ENCODE measurements around the gene IL15RA. TPM values are rescaled to one million over a fixed set of nuclear protein-coding genes. Genes with fewer than 3 reads are reported as not detected.
A peak's percentile ranks its signal among the peaks of the same experiment; 100 is the strongest.

Gene IL15RA
- total and polyA plus RNA-seq, 2 experiments from 2014 or later, result 4.0 to 7.0 TPM

DNA sequence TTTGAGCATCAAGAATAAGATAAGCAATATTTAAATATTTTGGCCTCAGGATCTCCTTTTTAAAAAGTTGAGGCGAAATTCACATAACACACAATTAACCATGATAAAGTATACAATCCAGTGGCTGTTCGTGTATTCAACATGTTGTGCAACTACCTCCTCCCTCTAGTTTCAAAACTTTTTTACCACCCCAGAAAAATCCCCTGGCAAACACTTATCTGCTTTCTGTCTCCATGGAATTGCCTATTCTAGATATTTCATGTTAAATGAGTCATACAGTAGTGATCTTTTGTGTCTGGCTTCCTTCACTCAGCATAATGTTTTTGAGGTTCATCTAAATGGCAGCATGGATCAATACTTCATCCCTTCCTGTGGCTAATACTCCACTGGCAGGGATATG is 31.8 kb upstream of the IL15RA start:
- in situ Hi-C loops (cut with MboI), result no loop called here
- Histone ChIP-seq H3K79me2 (ENCODE audit: insufficient read depth) (no peaks in the 10 kb centered on the region), H4K20me1 (ENCODE audit: insufficient read depth) (no peaks in the 10 kb centered on the region), H3K27ac (peak overlapping the region; percentile 80), H3K4me1 (ENCODE audit: insufficient read depth) (peaks cover 17% of the 10 kb centered on the region), H3K9ac (peak overlapping the region; percentile 79), H3F3A (ENCODE audit: insufficient read depth) (peaks cover 13% of the 10 kb centered on the region), H3K9me2 (ENCODE audit: insufficient read depth) (no peaks in the 10 kb centered on the region), H3K4me3 (peak overlapping the region; percentile 73), H3K27me3 (replicated peaks; ENCODE audit: insufficient read depth) (no peaks in the 10 kb centered on the region; the same call in 1 of the 2 replicates), H3K36me3 (ENCODE audit: low read depth) (no peaks in the 10 kb centered on the region), H3K9me3 (ENCODE audit: low read depth) (no peaks in the 10 kb centered on the region), H3K4me2 (ENCODE audit: unreplicated experiment) (peak overlapping the region; percentile 98), H2AFZ (peak overlapping the region; percentile 76)
- peak; percentile 86 for DNase-seq
- WGBS, 2 experiments (ENCODE audit: low coverage in 1 of 2, low lambda C conversion rate in 2 of 2, missing lambda C conversion rate in 2 of 2), result 2 to 3% methylated on average over 2 of the region's 2 CpGs
- TF ChIP-seq EZH2 (IDR thresholded peaks at IDR 0.05; ENCODE audit: insufficient read depth, poor library complexity, severe bottlenecking), result no peak
- TF ChIP-seq EZH2phosphoT487 (IDR thresholded peaks at IDR 0.05; ENCODE audit: insufficient read depth, low read depth), result no peak

DNA sequence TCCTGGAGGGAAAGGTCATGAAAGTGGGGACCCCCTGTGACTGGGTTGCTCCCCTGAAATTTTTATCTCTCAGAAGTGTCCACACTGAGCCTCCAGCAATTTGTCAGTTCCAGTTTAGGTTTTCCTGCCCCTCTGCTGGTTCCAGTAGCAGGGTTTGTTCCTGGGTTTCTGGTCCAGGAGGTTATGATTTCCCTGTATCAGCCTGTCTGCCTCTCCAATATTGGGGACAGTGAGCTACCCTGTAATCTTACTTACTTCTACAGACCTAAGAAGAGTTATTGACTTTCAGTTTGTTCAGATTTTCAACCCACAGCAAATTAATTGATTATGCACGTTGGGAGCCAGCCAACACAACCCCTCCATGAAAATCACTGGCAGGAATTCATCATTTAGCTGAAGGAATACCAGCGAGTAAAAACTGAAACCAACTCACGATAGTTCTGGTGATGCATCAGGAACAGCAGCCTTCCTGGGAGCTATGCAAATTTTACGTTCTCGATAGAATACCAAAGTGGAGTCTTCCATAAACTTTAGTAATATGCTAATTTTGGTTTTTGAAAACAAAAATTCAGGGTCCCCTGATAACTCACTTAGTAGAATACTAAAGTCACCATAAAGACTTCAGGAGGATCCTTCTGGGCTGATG is 31.3 kb upstream of the IL15RA start:
- H3K4me1 ChIP-seq (ENCODE audit: insufficient read depth), result peaks cover 17% of the 10 kb centered on the region
- H3K4me2 ChIP-seq (ENCODE audit: unreplicated experiment), result peak overlapping the region; percentile 98
- in situ Hi-C loops (cut with MboI), result no loop called here
- peaks cover 13% of the 10 kb centered on the region for H3F3A ChIP-seq (ENCODE audit: insufficient read depth)
- WGBS, 2 experiments (ENCODE audit: low coverage in 1 of 2, low lambda C conversion rate in 2 of 2, missing lambda C conversion rate in 2 of 2), result 3 to 6% methylated on average over 5 of the region's 5 CpGs
- H4K20me1 ChIP-seq (ENCODE audit: insufficient read depth), result no peaks in the 10 kb centered on the region
- H3K27me3 ChIP-seq (replicated peaks; ENCODE audit: insufficient read depth), result no peaks in the 10 kb centered on the region; the same call in 1 of the 2 replicates
- peak overlapping the region; percentile 73 for H3K4me3 ChIP-seq
- H2AFZ ChIP-seq, result peak overlapping the region; percentile 76
- H3K36me3 ChIP-seq (ENCODE audit: low read depth), result no peaks in the 10 kb centered on the region
- H3K9ac ChIP-seq, result peak overlapping the region; percentile 79
- H3K9me3 ChIP-seq (ENCODE audit: low read depth), result no peaks in the 10 kb centered on the region
- H3K27ac ChIP-seq, result peak overlapping the region; percentile 80
- no peaks in the 10 kb centered on the region for H3K79me2 ChIP-seq (ENCODE audit: insufficient read depth)
- DNase-seq, result peak; percentile 66
- TF ChIP-seq EZH2 (IDR thresholded peaks at IDR 0.05; ENCODE audit: insufficient read depth, poor library complexity, severe bottlenecking), result no peak
- TF ChIP-seq EZH2phosphoT487 (IDR thresholded peaks at IDR 0.05; ENCODE audit: insufficient read depth, low read depth), result no peak
- H3K9me2 ChIP-seq (ENCODE audit: insufficient read depth), result no peaks in the 10 kb centered on the region

DNA sequence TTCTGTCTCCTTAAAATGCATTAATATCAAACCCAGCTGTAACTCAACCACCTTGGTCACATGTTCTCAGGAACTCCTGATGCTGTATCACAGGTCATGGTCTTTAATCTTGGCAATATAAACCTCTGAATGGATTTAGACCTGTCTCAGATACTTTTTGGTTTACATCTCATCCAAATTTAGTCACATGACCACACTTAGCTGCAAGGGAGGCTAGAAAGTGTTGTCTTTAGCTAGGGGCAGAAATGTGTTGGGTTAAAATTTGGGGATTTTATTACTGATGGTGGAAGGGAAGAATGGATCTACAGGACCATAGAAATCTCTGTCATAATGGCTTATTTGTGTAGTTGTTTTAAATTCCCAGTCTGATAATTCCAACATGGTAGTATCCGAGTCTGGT is 29.6 kb upstream of the IL15RA start:
- no peak overlapping the region for H3K4me2 ChIP-seq (ENCODE audit: unreplicated experiment)
- 0% methylated on average over 1 of the region's 1 CpG for WGBS, 2 experiments (ENCODE audit: low coverage in 1 of 2, low lambda C conversion rate in 2 of 2, missing lambda C conversion rate in 2 of 2)
- TF ChIP-seq EZH2 (IDR thresholded peaks at IDR 0.05; ENCODE audit: insufficient read depth, poor library complexity, severe bottlenecking), result no peak
- TF ChIP-seq EZH2phosphoT487 (IDR thresholded peaks at IDR 0.05; ENCODE audit: insufficient read depth, low read depth), result no peak

DNA sequence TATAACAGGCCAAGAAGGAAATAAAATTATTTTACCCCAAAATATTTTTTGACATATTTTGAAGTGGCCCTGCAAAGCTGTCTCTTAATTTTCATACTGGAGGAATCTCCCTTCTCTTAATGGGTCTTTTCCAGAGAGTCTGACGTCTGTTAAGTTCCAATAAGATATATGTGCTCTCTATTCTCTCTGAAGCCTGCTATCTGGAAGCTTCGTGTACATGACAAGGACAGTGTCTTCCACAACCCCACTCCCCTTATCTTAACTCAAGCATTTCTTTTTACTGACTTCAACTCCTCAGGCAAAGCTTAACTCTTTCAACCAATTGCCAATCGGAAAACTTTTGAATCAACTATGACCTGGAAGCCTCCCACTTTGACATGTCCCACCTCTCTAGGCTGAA is 29.2 kb upstream of the IL15RA start:
- no peaks in the 10 kb centered on the region for H3K36me3 ChIP-seq (ENCODE audit: low read depth)
- TF ChIP-seq EZH2 (IDR thresholded peaks at IDR 0.05; ENCODE audit: insufficient read depth, poor library complexity, severe bottlenecking) (no peak), EZH2phosphoT487 (IDR thresholded peaks at IDR 0.05; ENCODE audit: insufficient read depth, low read depth) (no peak)
- no peak overlapping the region for H3K9ac ChIP-seq
- H3K4me1 ChIP-seq (ENCODE audit: insufficient read depth), result peaks cover 17% of the 10 kb centered on the region
- 77 to 82% methylated on average over 3 of the region's 3 CpGs for WGBS, 2 experiments (ENCODE audit: low coverage in 1 of 2, low lambda C conversion rate in 2 of 2, missing lambda C conversion rate in 2 of 2)
- no peak overlapping the region for H3K4me2 ChIP-seq (ENCODE audit: unreplicated experiment)
- H3K9me2 ChIP-seq (ENCODE audit: insufficient read depth), result no peaks in the 10 kb centered on the region
- no peaks in the 10 kb centered on the region for H4K20me1 ChIP-seq (ENCODE audit: insufficient read depth)
- no peak overlapping the region for H3K4me3 ChIP-seq
- no peak overlapping the region for H3K27ac ChIP-seq
- in situ Hi-C loops (cut with MboI), result no loop called here
- DNase-seq, result no peak
- no peaks in the 10 kb centered on the region; the same call in 1 of the 2 replicates for H3K27me3 ChIP-seq (replicated peaks; ENCODE audit: insufficient read depth)
- no peak overlapping the region for H2AFZ ChIP-seq
- no peaks in the 10 kb centered on the region for H3K9me3 ChIP-seq (ENCODE audit: low read depth)
- H3F3A ChIP-seq (ENCODE audit: insufficient read depth), result peaks cover 13% of the 10 kb centered on the region
- no peaks in the 10 kb centered on the region for H3K79me2 ChIP-seq (ENCODE audit: insufficient read depth)

More for the DNA sequence above, 29.6 kb upstream of the IL15RA start:
- peaks cover 17% of the 10 kb centered on the region for H3K4me1 ChIP-seq (ENCODE audit: insufficient read depth)
- H2AFZ ChIP-seq, result no peak overlapping the region
- H3K9ac ChIP-seq, result no peak overlapping the region
- H3F3A ChIP-seq (ENCODE audit: insufficient read depth), result peaks cover 13% of the 10 kb centered on the region
- no peaks in the 10 kb centered on the region for H3K9me2 ChIP-seq (ENCODE audit: insufficient read depth)
- no peak overlapping the region for H3K4me3 ChIP-seq
- H3K9me3 ChIP-seq (ENCODE audit: low read depth), result no peaks in the 10 kb centered on the region
- no peaks in the 10 kb centered on the region; the same call in 1 of the 2 replicates for H3K27me3 ChIP-seq (replicated peaks; ENCODE audit: insufficient read depth)
- no peaks in the 10 kb centered on the region for H3K36me3 ChIP-seq (ENCODE audit: low read depth)
- no peak for DNase-seq
- H3K27ac ChIP-seq, result no peak overlapping the region
- no peaks in the 10 kb centered on the region for H4K20me1 ChIP-seq (ENCODE audit: insufficient read depth)
- H3K79me2 ChIP-seq (ENCODE audit: insufficient read depth), result no peaks in the 10 kb centered on the region
- in situ Hi-C loops (cut with MboI), result no loop called here
